GM21423 (cell line): Measurements from ENCODE around the gene ELN.
"Not testable (repeated sequence)": the region's sequence is repeated elsewhere in the genome, so short reads cannot be mapped to it uniquely, and the experiment has no call there.

Source experiments
- ATAC-seq: cut with Tn5 transposase; IDR thresholded peaks from one replicate; pipeline ENCODE4 v1.9.1; 2021; ENCODE audit warnings: mild to moderate bottlenecking, moderate library complexity; ENCODE audit not compliant: unreplicated experiment

The ELN gene

DNA sequence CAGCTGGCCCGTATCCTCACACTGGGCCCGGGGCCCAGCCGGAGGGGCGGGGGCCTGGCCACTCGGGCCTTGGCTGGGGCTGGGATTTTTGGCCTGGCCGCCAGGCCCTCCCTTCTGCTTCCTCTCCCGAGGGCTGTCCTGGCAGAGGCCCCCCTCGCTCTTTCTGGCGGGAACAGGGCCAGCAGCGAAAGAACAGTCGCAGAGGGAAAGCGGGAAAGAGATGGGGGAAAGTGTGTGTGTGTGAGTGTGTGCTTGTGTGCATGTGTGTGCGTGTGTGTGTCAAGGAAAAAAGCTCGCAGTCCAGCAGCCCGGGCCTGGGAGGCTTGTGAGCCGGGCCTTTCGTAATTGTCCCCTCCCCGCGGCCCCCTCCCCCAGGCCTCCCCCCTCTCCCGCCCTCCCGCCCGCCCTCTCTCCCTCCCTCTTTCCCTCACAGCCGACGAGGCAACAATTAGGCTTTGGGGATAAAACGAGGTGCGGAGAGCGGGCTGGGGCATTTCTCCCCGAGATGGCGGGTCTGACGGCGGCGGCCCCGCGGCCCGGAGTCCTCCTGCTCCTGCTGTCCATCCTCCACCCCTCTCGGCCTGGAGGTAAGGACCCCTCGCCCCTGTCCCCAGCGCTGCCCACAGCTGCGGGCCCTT, at the start of gene ELN:
Gene ELN, plus strand, starts transcription at position 491 of the 638 bp plus-strand sequence. Its CDS starts 15 bp downstream, at position 506.
- ATAC-seq, result no peak

GRCh38 chr7:73978661-73979563, 49.1 kb upstream of the ELN start:
- no peak for ATAC-seq

GRCh38 chr7:73979656-73980055, 48.3 kb upstream of the ELN start:
- not testable (repeated sequence) for ATAC-seq

GRCh38 chr7:73980206-73980605, 47.8 kb upstream of the ELN start:
- ATAC-seq, result no peak

DNA sequence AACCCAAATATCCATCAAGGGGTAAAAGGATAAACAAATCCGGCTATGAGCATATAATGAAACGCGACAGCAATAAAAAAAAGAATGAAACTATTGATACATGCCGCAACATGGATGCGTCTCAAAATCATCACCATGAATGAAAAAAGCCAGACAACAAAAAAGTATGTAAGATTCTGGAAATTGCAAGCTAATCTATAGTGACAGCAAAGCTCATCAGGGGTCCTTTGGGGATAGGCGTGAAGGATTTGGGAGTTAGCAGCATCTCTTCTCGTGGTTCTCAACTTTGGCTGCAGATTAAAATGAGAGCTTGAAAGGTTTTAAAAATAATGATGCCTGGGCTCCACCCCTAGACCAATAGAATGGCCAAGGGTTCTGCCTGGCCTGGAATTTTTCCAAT, 46.0 kb upstream of the ELN start:
- no peak for ATAC-seq

DNA sequence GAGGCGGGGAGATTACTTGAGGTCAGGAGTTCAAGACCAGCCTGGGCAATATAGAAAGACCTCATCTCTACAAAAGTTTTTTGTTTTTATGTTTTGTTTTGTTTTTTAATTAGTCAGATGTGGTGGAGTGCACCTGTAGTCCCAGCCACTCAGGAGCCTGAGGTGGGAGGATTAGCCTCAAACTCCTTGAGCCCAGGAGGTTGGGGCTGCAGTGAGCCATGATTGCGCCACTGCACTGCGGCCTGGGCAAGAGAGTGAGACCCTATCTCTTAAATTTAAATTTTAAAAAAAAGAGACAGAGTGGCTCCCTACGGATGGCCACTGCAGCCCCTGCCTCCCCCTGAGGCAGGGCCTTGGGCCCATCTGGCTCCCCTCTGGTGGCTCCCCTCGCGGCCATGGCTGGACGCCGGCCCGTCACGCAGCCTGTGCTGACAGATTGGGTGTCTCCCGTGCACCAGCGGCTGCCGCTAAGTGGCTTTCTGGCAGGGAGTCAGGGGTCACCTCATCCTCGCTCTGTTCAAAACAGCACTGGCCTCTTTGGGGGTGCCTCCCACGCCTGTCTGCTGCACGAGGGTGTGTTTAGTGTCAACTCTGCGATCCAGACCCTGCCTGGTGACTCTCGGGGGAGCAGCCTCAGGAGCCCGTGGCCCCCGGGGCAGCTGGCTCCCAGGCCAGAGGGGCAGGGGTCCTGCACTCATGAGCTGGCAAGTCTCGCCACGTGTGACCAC, 44.4 kb upstream of the ELN start:
- no peak for ATAC-seq

- no peak for ATAC-seq
These were observed 43.3 kb upstream of the ELN start for GRCh38 chr7:73984481-73985205.

- ATAC-seq, result no peak
These were observed 42.2 kb upstream of the ELN start for GRCh38 chr7:73985737-73986141.

GRCh38 chr7:73986158-73986631, 41.8 kb upstream of the ELN start:
- no peak for ATAC-seq

GRCh38 chr7:73987298-73987697, 40.7 kb upstream of the ELN start:
- no peak for ATAC-seq

DNA sequence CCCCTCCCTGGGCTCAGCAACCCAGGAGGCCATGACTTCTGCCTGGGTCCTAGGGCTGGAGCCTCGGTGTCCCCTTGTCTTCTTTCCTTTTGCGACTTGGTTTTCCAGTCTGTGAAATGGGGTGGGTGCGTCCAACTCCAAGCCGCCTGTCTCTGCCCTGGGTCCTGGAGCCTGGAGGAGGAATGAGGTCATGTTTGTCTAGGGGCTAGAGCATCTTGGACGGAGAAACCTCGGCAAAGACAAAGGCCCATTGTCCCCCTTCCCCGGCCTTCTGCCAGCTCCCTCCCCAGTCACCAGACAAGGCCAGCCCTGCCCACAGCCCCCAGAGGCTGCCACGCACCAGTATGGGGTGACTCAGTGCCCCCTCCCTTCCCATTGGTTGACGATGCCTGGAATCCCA, 39.8 kb upstream of the ELN start:
- ATAC-seq, result no peak

GRCh38 chr7:73991522-73992100, 36.4 kb upstream of the ELN start:
- ATAC-seq, result no peak

- no peak for ATAC-seq
These were observed 35.8 kb upstream of the ELN start for GRCh38 chr7:73992101-73992562.

GRCh38 chr7:73994023-73994422, 34.0 kb upstream of the ELN start:
- no peak for ATAC-seq

GRCh38 chr7:73994761-73995160, 33.2 kb upstream of the ELN start:
- ATAC-seq, result no peak

GRCh38 chr7:73995330-73995729, 32.6 kb upstream of the ELN start:
- no peak for ATAC-seq

- no peak for ATAC-seq
These were observed 32.0 kb upstream of the ELN start for GRCh38 chr7:73995821-73996511.

DNA sequence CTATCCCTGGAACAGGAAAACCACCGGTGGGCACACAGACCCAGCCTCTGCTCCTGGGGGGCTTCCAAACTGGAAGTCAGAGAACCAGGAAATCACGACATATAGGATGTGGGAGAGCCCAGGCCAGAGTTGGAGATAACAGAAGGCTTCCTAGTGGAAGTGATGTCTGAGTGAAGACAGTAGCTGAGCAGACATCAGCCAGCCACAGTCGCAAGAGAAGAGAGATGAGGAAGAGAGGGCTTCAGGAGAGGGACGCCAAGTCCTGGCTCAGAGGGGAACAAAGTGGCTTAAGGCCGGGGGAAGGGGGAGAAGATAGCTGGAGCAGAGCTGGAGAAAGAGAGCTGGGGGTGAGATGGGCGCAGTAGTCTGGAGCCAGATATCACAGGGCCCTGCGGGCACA, 30.9 kb upstream of the ELN start:
- ATAC-seq, result no peak

GRCh38 chr7:73999664-74000435, 28.1 kb upstream of the ELN start:
- no peak for ATAC-seq
